Measurements from ENCODE around the gene TPRX2. TPM values are rescaled to one million over a fixed set of nuclear protein-coding genes. Genes with fewer than 3 reads are reported as not detected.

The TPRX2 gene
- total and polyA plus RNA-seq, 2 of the 13 experiments (the other 11 are each of a cell fraction or from before 2014, with no cell fraction given): not detected

DNA sequence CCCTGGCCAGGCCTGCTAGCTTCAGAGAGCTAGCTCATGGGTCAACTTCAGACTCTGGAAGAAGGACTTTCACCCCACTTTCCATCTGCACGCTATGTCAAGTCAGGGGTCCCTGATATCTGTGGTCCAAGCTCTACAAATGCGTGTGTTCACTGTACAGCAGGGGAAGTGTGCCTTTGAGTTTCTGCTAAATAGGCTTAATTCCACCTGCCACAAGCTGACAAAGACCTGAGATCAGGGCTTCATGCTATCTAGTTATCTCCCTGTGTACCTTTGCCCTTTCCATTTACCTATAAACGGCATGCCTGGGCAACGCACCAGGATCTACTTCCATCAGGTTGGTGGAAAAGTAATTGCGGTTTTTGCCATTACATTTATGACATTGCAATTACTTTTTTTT lies 37.7 kb downstream of the TPRX2 start (continued):
- TF ChIP-seq ZFP36L2 (CRISPR knock-in tag; IDR thresholded peaks at IDR 0.05) (no peak), HOXA3 (CRISPR knock-in tag; IDR thresholded peaks at IDR 0.05) (0 out of 2 replicates have a peak, but pooled peaks have one; percentile 11), SOX6 (IDR thresholded peaks at IDR 0.05) (no peak), SOX6 (CRISPR knock-in tag; IDR thresholded peaks at IDR 0.05) (no peak), ZNF512B (CRISPR knock-in tag; IDR thresholded peaks at IDR 0.05; ENCODE audit: borderline replicate concordance) (no peak), ZNF33B (CRISPR knock-in tag; IDR thresholded peaks at IDR 0.05) (no peak), MAFK (conservative IDR thresholded peaks at IDR 0.05 in 1 of 2, IDR thresholded peaks at IDR 0.05 in 1 of 2; ENCODE audit: low read length in 2 of 2) (0 out of 4 replicates have a peak, but pooled peaks have one; percentile 4 to 39), ZNF775 (CRISPR knock-in tag; IDR thresholded peaks at IDR 0.05; ENCODE audit: borderline replicate concordance) (no peak), ZNF264 (CRISPR knock-in tag; IDR thresholded peaks at IDR 0.05) (no peak), ZBTB1 (CRISPR knock-in tag; IDR thresholded peaks at IDR 0.05; ENCODE audit: borderline replicate concordance) (no peak), MED1 (CRISPR knock-in tag; IDR thresholded peaks at IDR 0.05) (0 out of 2 replicates have a peak, but pooled peaks have one; percentile 26), FOXA1 (IDR thresholded peaks at IDR 0.05) (no peak), FOXA1 (CRISPR knock-in tag; IDR thresholded peaks at IDR 0.05) (peak; percentile 31; the same call in 1 of the 2 replicates), NFAT5 (CRISPR knock-in tag; IDR thresholded peaks at IDR 0.05) (no peak), ZNF749 (CRISPR knock-in tag; IDR thresholded peaks at IDR 0.05; ENCODE audit: borderline replicate concordance) (no peak), RBM39 (IDR thresholded peaks at IDR 0.05; ENCODE audit: low read depth, low read length, poor library complexity, severe bottlenecking) (no peak), U2AF2 (IDR thresholded peaks at IDR 0.05; ENCODE audit: low read depth, low read length) (no peak), JDP2 (CRISPR knock-in tag; IDR thresholded peaks at IDR 0.05; ENCODE audit: borderline replicate concordance) (no peak), HDAC2 (CRISPR knock-in tag; IDR thresholded peaks at IDR 0.05) (peak; percentile 19; the same call in 1 of the 2 replicates)
- TF ChIP-seq, protein P1, sequence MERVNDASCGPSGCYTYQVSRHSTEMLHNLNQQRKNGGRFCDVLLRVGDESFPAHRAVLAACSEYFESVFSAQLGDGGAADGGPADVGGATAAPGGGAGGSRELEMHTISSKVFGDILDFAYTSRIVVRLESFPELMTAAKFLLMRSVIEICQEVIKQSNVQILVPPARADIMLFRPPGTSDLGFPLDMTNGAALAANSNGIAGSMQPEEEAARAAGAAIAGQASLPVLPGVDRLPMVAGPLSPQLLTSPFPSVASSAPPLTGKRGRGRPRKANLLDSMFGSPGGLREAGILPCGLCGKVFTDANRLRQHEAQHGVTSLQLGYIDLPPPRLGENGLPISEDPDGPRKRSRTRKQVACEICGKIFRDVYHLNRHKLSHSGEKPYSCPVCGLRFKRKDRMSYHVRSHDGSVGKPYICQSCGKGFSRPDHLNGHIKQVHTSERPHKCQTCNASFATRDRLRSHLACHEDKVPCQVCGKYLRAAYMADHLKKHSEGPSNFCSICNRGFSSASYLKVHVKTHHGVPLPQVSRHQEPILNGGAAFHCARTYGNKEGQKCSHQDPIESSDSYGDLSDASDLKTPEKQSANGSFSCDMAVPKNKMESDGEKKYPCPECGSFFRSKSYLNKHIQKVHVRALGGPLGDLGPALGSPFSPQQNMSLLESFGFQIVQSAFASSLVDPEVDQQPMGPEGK (CRISPR knock-in tag; IDR thresholded peaks at IDR 0.05): no peak
